ENCODE data around the gene SLC34A3.

Gene SLC34A3

DNA sequence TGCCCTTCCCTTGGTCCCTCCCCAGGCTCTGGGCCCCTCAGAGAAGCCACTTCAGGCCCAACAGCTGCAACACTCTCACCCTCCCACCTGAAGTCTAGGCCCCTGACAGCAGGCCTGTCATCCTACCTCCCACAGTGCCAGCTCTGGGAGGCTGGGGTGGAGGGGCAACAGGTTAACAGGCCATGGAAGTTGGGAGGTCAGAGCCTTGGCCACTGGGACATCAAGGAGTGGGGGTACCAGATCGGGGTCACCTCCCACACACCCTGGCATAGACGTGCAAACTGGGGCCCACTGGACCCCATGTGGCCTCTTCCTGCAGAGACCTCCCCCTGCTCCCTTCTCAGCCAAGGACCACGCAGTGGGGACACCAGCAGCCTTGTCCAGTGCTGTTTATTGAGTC, 39.5 kb upstream of the SLC34A3 start:
- TF ChIP-seq, protein P1, sequence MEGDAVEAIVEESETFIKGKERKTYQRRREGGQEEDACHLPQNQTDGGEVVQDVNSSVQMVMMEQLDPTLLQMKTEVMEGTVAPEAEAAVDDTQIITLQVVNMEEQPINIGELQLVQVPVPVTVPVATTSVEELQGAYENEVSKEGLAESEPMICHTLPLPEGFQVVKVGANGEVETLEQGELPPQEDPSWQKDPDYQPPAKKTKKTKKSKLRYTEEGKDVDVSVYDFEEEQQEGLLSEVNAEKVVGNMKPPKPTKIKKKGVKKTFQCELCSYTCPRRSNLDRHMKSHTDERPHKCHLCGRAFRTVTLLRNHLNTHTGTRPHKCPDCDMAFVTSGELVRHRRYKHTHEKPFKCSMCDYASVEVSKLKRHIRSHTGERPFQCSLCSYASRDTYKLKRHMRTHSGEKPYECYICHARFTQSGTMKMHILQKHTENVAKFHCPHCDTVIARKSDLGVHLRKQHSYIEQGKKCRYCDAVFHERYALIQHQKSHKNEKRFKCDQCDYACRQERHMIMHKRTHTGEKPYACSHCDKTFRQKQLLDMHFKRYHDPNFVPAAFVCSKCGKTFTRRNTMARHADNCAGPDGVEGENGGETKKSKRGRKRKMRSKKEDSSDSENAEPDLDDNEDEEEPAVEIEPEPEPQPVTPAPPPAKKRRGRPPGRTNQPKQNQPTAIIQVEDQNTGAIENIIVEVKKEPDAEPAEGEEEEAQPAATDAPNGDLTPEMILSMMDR (conservative IDR thresholded peaks at IDR 0.05; ENCODE audit: control insufficient read depth, insufficient read depth, low read depth, low read length), result no peak
- H3K4me3 ChIP-seq (ENCODE audit: control insufficient read depth, low read depth, low read length), result no peak overlapping the region
- DNase-seq (ENCODE audit: low read depth), result no peak

DNA sequence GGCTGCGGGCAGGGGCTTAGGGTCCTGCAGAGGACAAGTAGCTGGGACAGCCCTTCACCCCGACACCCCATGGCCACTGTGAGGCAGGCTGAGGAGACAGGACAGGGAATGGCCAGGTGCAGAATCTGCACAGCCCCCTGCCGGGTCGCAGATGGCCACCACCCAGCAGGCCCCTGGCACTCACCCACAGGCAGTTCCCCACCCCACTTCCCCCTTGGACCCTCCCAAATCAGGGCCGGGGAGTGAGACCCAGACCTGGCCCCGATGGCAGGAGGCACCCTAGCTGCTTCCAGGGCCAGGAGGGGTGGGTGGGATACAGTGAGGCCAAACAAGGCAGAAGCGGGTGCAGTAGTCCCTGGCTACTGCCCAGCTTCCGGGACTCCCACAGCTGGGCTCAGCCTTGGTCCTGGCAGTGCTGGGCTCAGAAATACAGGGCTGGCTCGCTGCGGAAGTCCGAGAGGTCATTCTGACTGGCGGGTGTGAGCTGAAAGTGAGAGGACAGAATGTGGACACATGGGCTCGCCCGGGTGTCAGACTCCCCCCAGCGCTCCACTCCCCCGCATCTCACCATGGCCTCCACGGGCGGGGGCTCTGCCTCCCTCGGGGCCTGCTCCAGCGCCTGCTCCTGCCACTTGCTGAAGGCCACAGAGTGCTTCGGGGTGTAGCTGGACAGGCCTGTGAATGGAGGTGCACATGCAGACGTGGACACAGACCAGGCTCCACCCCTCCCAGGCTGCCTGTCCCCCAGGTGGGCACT, 38.8 kb upstream of the SLC34A3 start:
- H3K4me3 ChIP-seq (ENCODE audit: control insufficient read depth, low read depth, low read length), result no peak overlapping the region
- no peak for DNase-seq (ENCODE audit: low read depth)
- TF ChIP-seq, protein P1 (conservative IDR thresholded peaks at IDR 0.05; ENCODE audit: control insufficient read depth, insufficient read depth, low read depth, low read length), result no peak

DNA sequence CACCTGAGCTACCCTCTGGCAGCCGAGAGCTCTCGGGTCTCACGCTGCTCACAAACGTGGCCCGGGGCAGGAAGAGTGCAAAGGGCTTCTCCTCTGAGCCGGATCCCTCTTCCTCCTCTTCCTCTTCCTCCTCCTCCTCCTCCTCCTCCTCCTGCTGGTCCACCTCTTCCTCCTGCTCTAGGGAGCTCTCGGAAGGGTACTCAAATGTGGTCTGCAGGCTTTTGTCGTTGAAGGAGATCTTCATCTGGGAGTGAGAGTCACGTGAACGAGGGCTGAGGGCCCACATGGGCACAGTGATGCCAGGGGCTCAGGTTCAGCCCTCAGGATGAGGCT, 38.3 kb upstream of the SLC34A3 start:
- no peak overlapping the region for H3K4me3 ChIP-seq (ENCODE audit: control insufficient read depth, low read depth, low read length)
- TF ChIP-seq, protein P1 (conservative IDR thresholded peaks at IDR 0.05; ENCODE audit: control insufficient read depth, insufficient read depth, low read depth, low read length), result no peak

DNA sequence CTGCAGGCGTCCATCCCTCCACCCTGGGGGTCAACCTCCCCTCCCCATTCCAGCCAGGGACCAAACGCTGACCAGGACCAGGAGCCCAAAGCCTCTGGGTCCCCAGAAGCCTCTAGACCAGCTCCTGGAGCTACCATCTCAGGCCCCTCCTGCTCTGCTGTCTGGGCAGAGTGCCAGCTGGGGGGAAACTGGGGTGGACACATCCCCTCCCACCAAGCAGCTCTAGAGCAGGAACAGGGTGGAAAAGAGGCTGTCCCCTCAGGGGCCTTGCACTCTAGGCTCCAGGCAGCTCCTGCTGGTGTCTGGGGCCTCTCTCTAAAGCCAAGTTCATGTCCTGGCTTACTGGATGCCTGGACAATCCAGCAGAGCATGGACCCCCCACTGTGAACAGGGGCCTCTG, 37.8 kb upstream of the SLC34A3 start:
- DNase-seq (ENCODE audit: low read depth), result no peak
- H3K4me3 ChIP-seq (ENCODE audit: control insufficient read depth, low read depth, low read length), result no peak overlapping the region
- TF ChIP-seq, protein P1 (conservative IDR thresholded peaks at IDR 0.05; ENCODE audit: control insufficient read depth, insufficient read depth, low read depth, low read length), result no peak

More for the DNA sequence above, 38.3 kb upstream of the SLC34A3 start:
- DNase-seq (ENCODE audit: low read depth), result no peak

DNA sequence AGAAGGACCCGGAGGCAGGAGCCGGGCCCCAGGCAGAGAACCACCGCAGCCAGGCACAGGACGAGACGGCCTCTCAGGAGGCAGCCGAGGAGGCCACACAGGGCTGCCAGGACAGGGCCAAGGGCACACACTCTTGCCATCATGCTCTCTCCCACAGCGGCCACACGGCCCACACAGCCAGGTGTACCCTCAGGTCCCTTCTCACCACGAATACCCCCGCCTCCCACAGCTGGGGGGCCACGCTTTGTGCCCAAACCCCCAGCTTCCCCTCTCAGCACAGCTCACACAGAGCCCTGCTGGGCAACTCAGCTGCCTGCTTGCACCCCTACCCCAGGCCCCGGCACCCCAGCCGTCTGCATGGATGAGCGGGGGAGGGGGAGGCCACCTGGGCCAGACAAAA, 36.9 kb upstream of the SLC34A3 start:
- no peak overlapping the region for H3K4me3 ChIP-seq (ENCODE audit: control insufficient read depth, low read depth, low read length)
- TF ChIP-seq, protein P1 (conservative IDR thresholded peaks at IDR 0.05; ENCODE audit: control insufficient read depth, insufficient read depth, low read depth, low read length), result no peak
- DNase-seq (ENCODE audit: low read depth), result no peak

DNA sequence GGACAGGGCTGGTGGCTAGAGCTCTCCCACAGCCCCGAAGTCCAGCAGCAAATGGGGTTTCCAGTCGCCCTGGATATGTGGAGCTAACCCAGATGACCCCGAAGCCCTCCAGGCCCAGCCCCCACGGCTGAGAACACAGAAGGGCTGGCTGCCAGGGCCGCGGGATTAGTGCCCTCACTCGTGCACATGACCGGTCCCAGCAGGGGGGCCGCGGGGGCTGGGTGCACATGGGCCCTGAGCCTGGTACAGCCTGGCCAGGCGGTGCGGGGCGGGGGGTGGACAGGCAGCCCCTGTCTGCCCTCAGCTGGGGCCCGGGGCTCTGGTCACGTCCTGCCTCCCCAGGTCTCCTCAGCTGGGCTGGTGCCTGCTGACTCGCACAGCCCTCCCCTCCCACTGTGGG, 36.3 kb upstream of the SLC34A3 start:
- DNase-seq (ENCODE audit: low read depth), result no peak
- no peak overlapping the region for H3K4me3 ChIP-seq (ENCODE audit: control insufficient read depth, low read depth, low read length)
- TF ChIP-seq, protein P1 (conservative IDR thresholded peaks at IDR 0.05; ENCODE audit: control insufficient read depth, insufficient read depth, low read depth, low read length), result no peak

DNA sequence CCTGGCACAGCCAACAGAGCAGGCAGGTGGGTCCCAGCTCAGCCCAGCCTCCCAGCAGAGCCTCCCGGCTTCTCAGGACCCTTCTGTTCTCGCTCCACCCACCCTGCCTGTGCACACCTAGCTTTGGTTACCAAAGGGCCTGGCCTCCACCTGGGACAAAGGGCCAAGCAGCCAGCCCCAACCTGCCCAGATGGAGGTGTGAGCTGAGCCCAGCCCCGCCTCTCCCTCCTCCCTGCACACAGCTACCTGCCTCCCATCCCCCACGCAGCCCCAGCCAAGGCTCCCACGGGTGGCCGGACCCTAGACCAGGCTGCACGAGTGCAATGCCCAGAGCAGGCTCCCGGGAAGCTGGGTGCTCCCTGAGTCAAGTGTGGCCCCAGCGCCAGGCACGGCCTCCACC, 35.8 kb upstream of the SLC34A3 start:
- no peak for DNase-seq (ENCODE audit: low read depth)
- TF ChIP-seq, protein P1 (conservative IDR thresholded peaks at IDR 0.05; ENCODE audit: control insufficient read depth, insufficient read depth, low read depth, low read length), result no peak
- H3K4me3 ChIP-seq (ENCODE audit: control insufficient read depth, low read depth, low read length), result no peak overlapping the region

Data from fibroblast of mammary gland (primary cell).